Activated gamma-delta T cell treated with anti-CD3 and anti-CD28 coated beads, Interleukin-2, amount 50 U/mL, for 16 hours (primary cell): Measurements from ENCODE around the gene VIL1.
A peak's percentile ranks its signal among the peaks of the same experiment; 100 is the strongest.

Experiments used
- DNase-seq: peaks from one replicate; pipeline ENCODE4 v3.0.0-alpha.2; 2020; ENCODE audit warnings: low read depth

VIL1 gene

GRCh38 chr2:218406209-218406948 lies 12.5 kb upstream of the VIL1 start:
- DNase-seq, result peak; percentile 89

GRCh38 chr2:218406949-218407618 lies 11.8 kb upstream of the VIL1 start:
- DNase-seq, result peak; percentile 52

- DNase-seq, result no peak
Observed at GRCh38 chr2:218407717-218408116, 11.2 kb upstream of the VIL1 start.

GRCh38 chr2:218418321-218418716 lies 604 bp upstream of the VIL1 start:
- DNase-seq, result no peak

- no peak for DNase-seq
Observed at GRCh38 chr2:218419630-218420216, 800 bp downstream of the VIL1 start.

- DNase-seq, result no peak
Observed at GRCh38 chr2:218421027-218421426, 2.1 kb downstream of the VIL1 start.

- no peak for DNase-seq
Observed at GRCh38 chr2:218422403-218423086, 3.6 kb downstream of the VIL1 start.

GRCh38 chr2:218423584-218423983 lies 4.7 kb downstream of the VIL1 start:
- no peak for DNase-seq

DNA sequence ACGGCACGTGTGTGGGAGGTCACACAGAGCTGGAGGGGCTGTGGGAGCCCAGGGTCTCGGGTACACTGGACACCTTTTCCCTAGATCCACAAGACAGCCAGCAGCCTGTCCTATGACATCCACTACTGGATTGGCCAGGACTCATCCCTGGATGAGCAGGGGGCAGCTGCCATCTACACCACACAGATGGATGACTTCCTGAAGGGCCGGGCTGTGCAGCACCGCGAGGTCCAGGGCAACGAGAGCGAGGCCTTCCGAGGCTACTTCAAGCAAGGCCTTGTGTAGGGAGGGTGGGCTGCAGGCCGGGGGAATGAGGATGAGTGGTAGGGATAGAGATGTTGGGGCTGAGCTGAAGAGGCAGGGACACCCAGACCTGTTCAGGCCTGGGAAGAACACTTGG lies 6.6 kb downstream of the VIL1 start:
- DNase-seq, result no peak

DNA sequence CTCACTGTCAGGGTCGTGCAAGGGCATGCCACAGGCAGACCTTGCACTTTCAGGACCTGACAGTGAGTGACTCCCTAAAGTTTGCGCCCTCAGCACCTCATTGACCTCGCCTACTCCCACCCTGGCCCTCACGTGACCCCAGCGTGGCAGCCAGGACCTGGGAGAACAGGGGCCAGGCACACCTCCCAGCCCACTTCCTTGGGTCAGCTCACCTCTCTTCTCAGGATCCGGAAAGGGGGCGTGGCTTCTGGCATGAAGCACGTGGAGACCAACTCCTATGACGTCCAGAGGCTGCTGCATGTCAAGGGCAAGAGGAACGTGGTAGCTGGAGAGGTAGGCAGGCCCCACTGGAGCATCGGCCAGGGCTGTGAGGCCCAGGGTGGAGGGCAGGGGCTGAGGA lies 8.8 kb downstream of the VIL1 start:
- no peak for DNase-seq

DNA sequence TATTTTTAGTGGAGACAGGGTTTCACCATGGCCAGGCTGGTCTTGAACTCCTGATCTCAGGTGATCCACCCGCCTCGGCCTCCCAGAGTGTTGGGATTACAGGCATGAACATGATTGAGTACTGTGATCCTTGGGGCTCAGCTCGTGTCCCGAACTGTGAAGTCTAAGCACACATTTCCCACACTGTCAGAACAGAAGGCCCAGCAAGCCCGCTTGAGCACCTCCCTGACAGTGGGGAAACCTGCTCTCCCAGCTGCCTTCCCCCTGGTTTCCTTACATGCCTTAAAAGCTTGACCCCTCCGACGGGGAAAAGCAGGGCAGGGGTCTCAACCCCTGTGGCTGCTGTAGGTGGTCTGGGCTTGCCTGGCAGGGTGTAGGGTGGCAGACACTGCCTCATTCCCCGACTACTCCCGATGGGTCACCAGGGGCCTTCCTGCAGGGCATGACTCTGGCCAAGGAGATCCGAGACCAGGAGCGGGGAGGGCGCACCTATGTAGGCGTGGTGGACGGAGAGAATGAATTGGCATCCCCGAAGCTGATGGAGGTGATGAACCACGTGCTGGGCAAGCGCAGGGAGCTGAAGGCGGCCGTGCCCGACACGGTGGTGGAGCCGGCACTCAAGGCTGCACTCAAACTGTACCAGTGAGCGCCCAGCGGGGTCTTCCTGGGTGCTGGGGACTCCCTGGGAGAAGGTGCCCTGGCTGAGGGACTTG lies 10.1 kb downstream of the VIL1 start:
- DNase-seq, result no peak

GRCh38 chr2:218429911-218430692 lies 11.2 kb downstream of the VIL1 start:
- no peak for DNase-seq

GRCh38 chr2:218430721-218431120 lies 11.8 kb downstream of the VIL1 start:
- no peak for DNase-seq

GRCh38 chr2:218431878-218432277 lies 13.0 kb downstream of the VIL1 start:
- no peak for DNase-seq

DNA sequence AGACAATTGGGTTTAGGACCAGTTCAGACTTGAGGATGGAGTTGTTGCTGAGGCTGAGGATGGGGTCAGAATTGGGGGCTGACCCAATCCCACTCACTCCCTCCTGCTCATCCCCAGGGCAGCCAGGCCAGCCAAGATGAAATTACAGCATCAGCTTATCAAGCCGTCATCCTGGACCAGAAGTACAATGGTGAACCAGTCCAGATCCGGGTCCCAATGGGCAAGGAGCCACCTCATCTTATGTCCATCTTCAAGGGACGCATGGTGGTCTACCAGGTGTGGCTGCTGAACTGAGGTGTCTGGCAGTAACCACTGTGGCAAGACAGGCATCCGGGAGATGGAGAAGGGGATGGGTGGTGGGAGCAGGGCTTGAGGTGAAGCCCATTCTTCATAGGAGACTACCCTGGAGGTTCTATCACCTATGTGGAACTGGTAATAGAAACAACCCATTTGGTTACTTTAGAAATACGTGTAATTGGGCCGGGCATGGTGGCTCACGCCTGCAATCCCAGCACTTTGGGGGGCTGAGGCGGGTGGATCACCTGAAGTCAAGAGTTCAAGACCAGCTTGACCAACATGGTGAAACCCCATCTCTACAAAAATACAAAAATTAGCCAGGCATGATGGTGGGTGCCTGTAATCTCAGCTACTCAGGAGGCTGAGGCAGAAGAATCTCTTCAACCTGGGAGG lies 13.9 kb downstream of the VIL1 start:
- DNase-seq, result no peak

GRCh38 chr2:218434456-218434855 lies 15.5 kb downstream of the VIL1 start:
- DNase-seq, result no peak

GRCh38 chr2:218435003-218435982 lies 16.4 kb downstream of the VIL1 start:
- no peak for DNase-seq

DNA sequence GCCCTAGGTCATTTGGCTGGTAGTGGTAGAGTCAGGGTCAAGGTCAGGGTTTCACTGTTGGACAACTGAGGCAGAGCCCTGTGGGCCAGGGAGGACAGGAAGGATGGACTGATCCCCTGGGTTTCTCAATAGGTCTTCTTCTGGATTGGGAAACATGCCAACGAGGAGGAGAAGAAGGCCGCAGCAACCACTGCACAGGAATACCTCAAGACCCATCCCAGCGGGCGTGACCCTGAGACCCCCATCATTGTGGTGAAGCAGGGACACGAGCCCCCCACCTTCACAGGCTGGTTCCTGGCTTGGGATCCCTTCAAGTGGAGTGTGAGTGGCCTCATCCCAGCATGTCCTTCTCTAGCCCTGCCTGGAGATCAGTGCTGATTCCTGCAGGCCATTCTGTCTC lies 18.1 kb downstream of the VIL1 start:
- DNase-seq, result no peak

GRCh38 chr2:218437969-218438368 lies 19.0 kb downstream of the VIL1 start:
- no peak for DNase-seq

DNA sequence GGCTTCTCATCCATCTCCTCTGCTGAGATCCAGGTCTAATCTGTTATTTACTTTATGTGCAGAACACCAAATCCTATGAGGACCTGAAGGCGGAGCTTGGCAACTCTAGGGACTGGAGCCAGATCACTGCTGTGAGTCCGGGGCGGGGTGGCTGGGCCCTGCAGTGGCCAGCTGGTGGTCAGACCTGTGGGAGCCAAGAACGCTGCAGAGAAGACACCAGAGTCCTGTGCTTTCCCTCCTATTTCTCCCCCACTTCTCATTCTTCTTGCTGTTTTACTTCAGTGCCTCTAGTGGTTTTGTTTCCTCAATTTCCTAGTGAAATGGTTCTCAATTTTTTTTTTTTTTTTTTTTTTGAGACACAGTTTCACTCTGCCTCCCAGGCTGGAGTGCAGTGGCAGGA lies 19.7 kb downstream of the VIL1 start:
- DNase-seq, result no peak
